SK-N-SH treated with all-trans-retinoic acid at 6 μM for 48 hours (cell line): ENCODE measurements around the gene POLG.

Experiments used
- ATAC-seq: fragments of 200-7000 bp; cut with Tn5 transposase; 3 replicates; pipeline ENCODE4 v1.9.1; 2020; ENCODE audit warnings: mild to moderate bottlenecking, moderate library complexity
- BACH2 ChIP-seq: fragments of 250-450 bp; sonication (Bioruptor Pico); IDR thresholded peaks from 2 replicates; pipeline ENCODE4 v1.9.0; 2021; ENCODE audit warnings: mild to moderate bottlenecking, borderline replicate concordance
- CSDC2 ChIP-seq: fragments of 250-450 bp; sonication (Bioruptor Pico); IDR thresholded peaks from 2 replicates; pipeline ENCODE4 v1.5.0; 2020; ENCODE audit warnings: mild to moderate bottlenecking, moderate library complexity
- ESRRG ChIP-seq: fragments of 250-450 bp; sonication (Bioruptor Pico); IDR thresholded peaks from 2 replicates; pipeline ENCODE4 v1.6.1; 2021; ENCODE audit warnings: mild to moderate bottlenecking
- GLIS3 ChIP-seq: fragments of 250-450 bp; sonication (Bioruptor Pico); IDR thresholded peaks from 2 replicates; pipeline ENCODE4 v1.5.0; 2020; ENCODE audit warnings: mild to moderate bottlenecking, moderate library complexity
- ISL1 ChIP-seq: fragments of 250-450 bp; sonication (Bioruptor Pico); IDR thresholded peaks from 2 replicates; pipeline ENCODE4 v2.1.2; 2022; ENCODE audit warnings: mild to moderate bottlenecking, moderate library complexity
- OSR1 ChIP-seq: fragments of 250-450 bp; sonication (Bioruptor Pico); IDR thresholded peaks from 2 replicates; pipeline ENCODE4 v1.8.0; 2022; ENCODE audit warnings: moderate library complexity, mild to moderate bottlenecking, inconsistent platforms
- PPARA ChIP-seq: fragments of 250-450 bp; sonication (Bioruptor Pico); IDR thresholded peaks from 2 replicates; pipeline ENCODE4 v1.5.0; 2020; ENCODE audit warnings: mild to moderate bottlenecking, borderline replicate concordance
- RARB ChIP-seq: fragments of 250-450 bp; sonication (Bioruptor Pico); IDR thresholded peaks from 2 replicates; pipeline ENCODE4 v1.8.0; 2021; ENCODE audit warnings: mild to moderate bottlenecking, moderate library complexity
- SNAI2 ChIP-seq: fragments of 250-450 bp; sonication (Bioruptor Pico); IDR thresholded peaks from 2 replicates; pipeline ENCODE4 v1.5.0; 2020; ENCODE audit warnings: mild to moderate bottlenecking, moderate library complexity
- TCF4 ChIP-seq: fragments of 250-450 bp; sonication (Bioruptor Pico); IDR thresholded peaks from 2 replicates; pipeline ENCODE4 v1.8.0; 2021; ENCODE audit warnings: mild to moderate bottlenecking, moderate library complexity, borderline replicate concordance
- TOX ChIP-seq: fragments of 250-450 bp; sonication (Bioruptor Pico); IDR thresholded peaks from 2 replicates; pipeline ENCODE4 v1.8.0; 2021; ENCODE audit warnings: mild to moderate bottlenecking, moderate library complexity, borderline replicate concordance
- ZFP3 ChIP-seq: fragments of 250-450 bp; sonication (Bioruptor Pico); IDR thresholded peaks from 2 replicates; pipeline ENCODE4 v1.5.0; 2020; ENCODE audit warnings: mild to moderate bottlenecking, moderate library complexity
- ZFP30 ChIP-seq: fragments of 450-650 bp; formaldehyde crosslinking; IDR thresholded peaks from 2 replicates; pipeline ENCODE4 v1.5.0; 2022; ENCODE audit warnings: mild to moderate bottlenecking, moderate library complexity
- ZNF565 ChIP-seq: fragments of 450-650 bp; formaldehyde crosslinking; conservative IDR thresholded peaks from 2 replicates; pipeline ENCODE4 v1.5.0; 2020; ENCODE audit warnings: low read depth, mild to moderate bottlenecking, moderate library complexity
- ZNF70 ChIP-seq: fragments of 450-650 bp; formaldehyde crosslinking; IDR thresholded peaks from 2 replicates; pipeline ENCODE4 v1.5.0; 2020; ENCODE audit warnings: mild to moderate bottlenecking, moderate library complexity
- ZNF8 ChIP-seq: fragments of 450-650 bp; formaldehyde crosslinking; IDR thresholded peaks from 2 replicates; pipeline ENCODE4 v1.5.0; 2020; ENCODE audit warnings: mild to moderate bottlenecking, moderate library complexity
- TF ChIP-seq, protein P1 (sequence below): fragments of 250-450 bp; sonication (Bioruptor Pico); IDR thresholded peaks from 2 replicates; pipeline ENCODE4 v1.8.0; 2020; ENCODE audit warnings: mild to moderate bottlenecking, moderate library complexity, borderline replicate concordance
- TF ChIP-seq, protein P2 (sequence below): fragments of 250-450 bp; sonication (Bioruptor Pico); IDR thresholded peaks from 2 replicates; pipeline ENCODE4 v1.5.1; 2020; ENCODE audit warnings: low read depth, mild to moderate bottlenecking, moderate library complexity
- TF ChIP-seq, protein P3 (sequence below): fragments of 250-450 bp; sonication (Bioruptor Pico); IDR thresholded peaks from 2 replicates; pipeline ENCODE4 v1.8.0; 2021; ENCODE audit warnings: low read depth, mild to moderate bottlenecking, moderate library complexity, borderline replicate concordance
- TF ChIP-seq, protein P4 (sequence below): fragments of 250-450 bp; sonication (Bioruptor Pico); IDR thresholded peaks from 2 replicates; pipeline ENCODE4 v1.5.0; 2020; ENCODE audit warnings: mild to moderate bottlenecking, moderate library complexity
- TF ChIP-seq, protein P5 (sequence below): fragments of 250-450 bp; sonication (Bioruptor Pico); IDR thresholded peaks from 2 replicates; pipeline ENCODE4 v1.5.1; 2021; ENCODE audit warnings: mild to moderate bottlenecking, moderate library complexity

Gene POLG

DNA sequence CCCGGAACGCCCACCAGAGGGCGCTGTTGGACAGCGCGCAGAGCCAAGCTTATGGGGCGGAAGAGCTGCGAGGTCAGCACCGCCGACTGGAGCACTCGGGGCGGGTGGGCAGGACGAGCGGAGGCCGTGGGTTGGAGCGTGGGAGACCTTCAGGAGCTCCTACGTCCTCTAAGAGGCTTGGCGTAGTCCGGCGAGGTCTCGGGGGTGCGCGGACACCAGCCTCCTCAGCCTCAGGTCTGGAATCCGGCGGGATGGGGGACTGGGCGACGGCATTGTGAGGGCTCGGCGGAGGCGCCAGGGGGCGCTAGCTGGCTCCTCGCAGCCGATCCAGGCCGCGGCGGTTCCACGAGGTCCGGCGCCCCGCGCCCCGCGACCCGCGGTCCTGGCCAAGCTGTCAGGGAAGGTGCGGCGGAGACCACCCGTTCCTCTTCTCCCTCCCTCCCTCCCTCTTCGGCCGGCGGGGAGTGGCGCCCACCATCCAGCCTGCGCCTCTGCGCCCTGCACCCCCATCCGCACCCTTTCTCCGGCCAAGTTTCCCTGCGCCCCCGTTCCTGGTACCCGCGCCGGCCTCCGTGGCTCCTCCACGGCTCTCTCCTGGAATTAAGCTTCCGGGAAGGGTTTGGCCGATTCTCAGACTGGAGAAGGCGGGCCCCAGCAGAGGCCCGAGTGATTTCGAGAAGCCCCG lies 24.3 kb upstream of the POLG start:
- ATAC-seq = peak; percentile 84
- TF ChIP-seq ZFP3 (no peak), SNAI2 (CRISPR knock-in tag) (no peak), ZFP30 (CRISPR knock-in tag) (no peak), BACH2 (CRISPR knock-in tag) (no peak), OSR1 (CRISPR knock-in tag) (no peak), GLIS3 (no peak), ZNF70 (CRISPR knock-in tag) (no peak), CSDC2 (CRISPR knock-in tag) (no peak), RARB (CRISPR knock-in tag) (no peak), TOX (CRISPR knock-in tag) (no peak), ISL1 (CRISPR knock-in tag) (no peak), ZNF8 (CRISPR knock-in tag) (no peak), ESRRG (CRISPR knock-in tag) (no peak), TCF4 (CRISPR knock-in tag) (no peak)
- TF ChIP-seq, protein P1, sequence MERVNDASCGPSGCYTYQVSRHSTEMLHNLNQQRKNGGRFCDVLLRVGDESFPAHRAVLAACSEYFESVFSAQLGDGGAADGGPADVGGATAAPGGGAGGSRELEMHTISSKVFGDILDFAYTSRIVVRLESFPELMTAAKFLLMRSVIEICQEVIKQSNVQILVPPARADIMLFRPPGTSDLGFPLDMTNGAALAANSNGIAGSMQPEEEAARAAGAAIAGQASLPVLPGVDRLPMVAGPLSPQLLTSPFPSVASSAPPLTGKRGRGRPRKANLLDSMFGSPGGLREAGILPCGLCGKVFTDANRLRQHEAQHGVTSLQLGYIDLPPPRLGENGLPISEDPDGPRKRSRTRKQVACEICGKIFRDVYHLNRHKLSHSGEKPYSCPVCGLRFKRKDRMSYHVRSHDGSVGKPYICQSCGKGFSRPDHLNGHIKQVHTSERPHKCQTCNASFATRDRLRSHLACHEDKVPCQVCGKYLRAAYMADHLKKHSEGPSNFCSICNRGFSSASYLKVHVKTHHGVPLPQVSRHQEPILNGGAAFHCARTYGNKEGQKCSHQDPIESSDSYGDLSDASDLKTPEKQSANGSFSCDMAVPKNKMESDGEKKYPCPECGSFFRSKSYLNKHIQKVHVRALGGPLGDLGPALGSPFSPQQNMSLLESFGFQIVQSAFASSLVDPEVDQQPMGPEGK (CRISPR knock-in tag) = no peak
- TF ChIP-seq, protein P2, sequence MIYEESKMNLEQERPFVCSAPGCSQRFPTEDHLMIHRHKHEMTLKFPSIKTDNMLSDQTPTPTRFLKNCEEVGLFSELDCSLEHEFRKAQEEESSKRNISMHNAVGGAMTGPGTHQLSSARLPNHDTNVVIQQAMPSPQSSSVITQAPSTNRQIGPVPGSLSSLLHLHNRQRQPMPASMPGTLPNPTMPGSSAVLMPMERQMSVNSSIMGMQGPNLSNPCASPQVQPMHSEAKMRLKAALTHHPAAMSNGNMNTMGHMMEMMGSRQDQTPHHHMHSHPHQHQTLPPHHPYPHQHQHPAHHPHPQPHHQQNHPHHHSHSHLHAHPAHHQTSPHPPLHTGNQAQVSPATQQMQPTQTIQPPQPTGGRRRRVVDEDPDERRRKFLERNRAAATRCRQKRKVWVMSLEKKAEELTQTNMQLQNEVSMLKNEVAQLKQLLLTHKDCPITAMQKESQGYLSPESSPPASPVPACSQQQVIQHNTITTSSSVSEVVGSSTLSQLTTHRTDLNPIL (CRISPR knock-in tag) = no peak
- TF ChIP-seq, protein P3, sequence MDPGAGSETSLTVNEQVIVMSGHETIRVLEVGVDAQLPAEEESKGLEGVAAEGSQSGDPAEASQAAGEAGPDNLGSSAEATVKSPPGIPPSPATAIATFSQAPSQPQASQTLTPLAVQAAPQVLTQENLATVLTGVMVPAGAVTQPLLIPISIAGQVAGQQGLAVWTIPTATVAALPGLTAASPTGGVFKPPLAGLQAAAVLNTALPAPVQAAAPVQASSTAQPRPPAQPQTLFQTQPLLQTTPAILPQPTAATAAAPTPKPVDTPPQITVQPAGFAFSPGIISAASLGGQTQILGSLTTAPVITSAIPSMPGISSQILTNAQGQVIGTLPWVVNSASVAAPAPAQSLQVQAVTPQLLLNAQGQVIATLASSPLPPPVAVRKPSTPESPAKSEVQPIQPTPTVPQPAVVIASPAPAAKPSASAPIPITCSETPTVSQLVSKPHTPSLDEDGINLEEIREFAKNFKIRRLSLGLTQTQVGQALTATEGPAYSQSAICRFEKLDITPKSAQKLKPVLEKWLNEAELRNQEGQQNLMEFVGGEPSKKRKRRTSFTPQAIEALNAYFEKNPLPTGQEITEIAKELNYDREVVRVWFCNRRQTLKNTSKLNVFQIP (CRISPR knock-in tag) = no peak
- TF ChIP-seq, protein P4, sequence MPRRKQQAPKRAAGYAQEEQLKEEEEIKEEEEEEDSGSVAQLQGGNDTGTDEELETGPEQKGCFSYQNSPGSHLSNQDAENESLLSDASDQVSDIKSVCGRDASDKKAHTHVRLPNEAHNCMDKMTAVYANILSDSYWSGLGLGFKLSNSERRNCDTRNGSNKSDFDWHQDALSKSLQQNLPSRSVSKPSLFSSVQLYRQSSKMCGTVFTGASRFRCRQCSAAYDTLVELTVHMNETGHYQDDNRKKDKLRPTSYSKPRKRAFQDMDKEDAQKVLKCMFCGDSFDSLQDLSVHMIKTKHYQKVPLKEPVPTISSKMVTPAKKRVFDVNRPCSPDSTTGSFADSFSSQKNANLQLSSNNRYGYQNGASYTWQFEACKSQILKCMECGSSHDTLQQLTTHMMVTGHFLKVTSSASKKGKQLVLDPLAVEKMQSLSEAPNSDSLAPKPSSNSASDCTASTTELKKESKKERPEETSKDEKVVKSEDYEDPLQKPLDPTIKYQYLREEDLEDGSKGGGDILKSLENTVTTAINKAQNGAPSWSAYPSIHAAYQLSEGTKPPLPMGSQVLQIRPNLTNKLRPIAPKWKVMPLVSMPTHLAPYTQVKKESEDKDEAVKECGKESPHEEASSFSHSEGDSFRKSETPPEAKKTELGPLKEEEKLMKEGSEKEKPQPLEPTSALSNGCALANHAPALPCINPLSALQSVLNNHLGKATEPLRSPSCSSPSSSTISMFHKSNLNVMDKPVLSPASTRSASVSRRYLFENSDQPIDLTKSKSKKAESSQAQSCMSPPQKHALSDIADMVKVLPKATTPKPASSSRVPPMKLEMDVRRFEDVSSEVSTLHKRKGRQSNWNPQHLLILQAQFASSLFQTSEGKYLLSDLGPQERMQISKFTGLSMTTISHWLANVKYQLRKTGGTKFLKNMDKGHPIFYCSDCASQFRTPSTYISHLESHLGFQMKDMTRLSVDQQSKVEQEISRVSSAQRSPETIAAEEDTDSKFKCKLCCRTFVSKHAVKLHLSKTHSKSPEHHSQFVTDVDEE (CRISPR knock-in tag) = no peak
- TF ChIP-seq, all 23 proteins: peak for 0

DNA sequence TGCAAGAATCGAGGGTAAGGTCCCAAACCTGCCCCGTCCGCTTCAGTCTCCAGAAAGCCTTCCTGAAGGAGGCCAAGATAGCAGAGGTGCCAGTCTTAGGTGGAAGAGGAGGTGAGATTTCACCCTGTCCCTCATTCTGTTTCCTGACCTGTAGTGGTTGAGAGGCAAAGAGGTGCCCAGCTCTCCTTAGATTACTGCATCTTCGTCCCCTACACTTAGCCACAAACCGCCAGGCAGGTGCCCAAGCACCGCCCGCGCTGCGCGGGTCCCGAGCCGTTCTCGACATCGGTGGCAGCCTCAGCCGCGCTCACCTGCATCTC lies 23.8 kb upstream of the POLG start:
- TF ChIP-seq ZNF565 (CRISPR knock-in tag) (no peak), SNAI2 (CRISPR knock-in tag) (no peak), BACH2 (CRISPR knock-in tag) (no peak), PPARA (CRISPR knock-in tag) (no peak), ISL1 (CRISPR knock-in tag) (no peak), ZFP30 (CRISPR knock-in tag) (no peak), TOX (CRISPR knock-in tag) (no peak)
- TF ChIP-seq, protein P5, sequence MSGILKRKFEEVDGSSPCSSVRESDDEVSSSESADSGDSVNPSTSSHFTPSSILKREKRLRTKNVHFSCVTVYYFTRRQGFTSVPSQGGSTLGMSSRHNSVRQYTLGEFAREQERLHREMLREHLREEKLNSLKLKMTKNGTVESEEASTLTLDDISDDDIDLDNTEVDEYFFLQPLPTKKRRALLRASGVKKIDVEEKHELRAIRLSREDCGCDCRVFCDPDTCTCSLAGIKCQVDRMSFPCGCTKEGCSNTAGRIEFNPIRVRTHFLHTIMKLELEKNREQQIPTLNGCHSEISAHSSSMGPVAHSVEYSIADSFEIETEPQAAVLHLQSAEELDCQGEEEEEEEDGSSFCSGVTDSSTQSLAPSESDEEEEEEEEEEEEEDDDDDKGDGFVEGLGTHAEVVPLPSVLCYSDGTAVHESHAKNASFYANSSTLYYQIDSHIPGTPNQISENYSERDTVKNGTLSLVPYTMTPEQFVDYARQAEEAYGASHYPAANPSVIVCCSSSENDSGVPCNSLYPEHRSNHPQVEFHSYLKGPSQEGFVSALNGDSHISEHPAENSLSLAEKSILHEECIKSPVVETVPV (CRISPR knock-in tag) = no peak
- ATAC-seq = peak; percentile 2; the same call in 2 of the 3 replicates
